ENCODE data around the gene SUSD1. TPM values are rescaled to one million over a fixed set of nuclear protein-coding genes. Genes with fewer than 3 reads are reported as not detected.

SUSD1 gene
- total RNA-seq, 1 donor from 2014 or later: 6.8 TPM

DNA sequence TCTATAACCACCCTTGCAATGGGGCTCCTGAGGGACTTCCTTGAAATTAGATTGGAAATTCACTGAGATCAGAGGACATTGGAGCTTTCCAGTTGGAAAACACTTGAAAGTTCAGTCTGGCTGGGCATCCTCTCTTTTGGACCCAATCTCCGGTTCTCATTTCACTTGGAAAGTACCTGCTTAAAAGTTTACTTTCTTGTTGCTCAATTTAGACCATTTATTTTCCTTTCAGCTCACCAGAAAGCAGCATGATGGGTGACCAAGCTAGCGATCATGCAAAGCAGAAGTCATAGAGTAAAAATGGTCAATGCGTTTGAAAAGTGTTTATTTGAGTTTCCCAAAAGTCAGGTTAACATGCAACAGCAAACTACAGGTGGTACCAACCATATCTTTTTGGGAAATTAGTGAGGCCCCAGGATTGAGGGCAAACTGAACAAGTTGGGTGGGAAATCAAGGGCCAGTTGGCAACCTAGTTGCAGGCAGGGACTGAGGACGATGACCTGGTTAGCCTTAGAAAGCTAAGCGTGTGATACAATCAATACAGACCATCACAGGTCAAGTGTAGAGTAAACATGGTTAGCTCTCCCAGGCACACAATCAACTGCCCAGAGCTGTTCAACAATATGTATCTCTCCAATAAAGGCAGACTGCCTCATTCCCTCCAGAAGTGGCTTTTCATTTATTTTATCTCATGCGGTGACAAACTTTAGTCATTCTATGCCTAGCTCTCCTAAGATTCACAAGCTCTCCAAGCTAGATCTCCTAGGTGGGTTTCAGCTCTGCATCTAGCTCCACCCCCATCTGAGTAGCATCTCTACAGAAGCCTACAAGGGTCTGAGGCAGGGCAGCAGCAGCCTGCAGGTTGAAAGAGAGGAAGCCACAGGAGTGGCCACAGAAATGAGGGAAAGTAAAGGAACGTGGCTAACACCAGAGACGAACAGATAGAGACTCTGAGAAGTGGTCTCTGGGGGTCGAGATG is 141.6 kb downstream of the SUSD1 start:
- intact Hi-C loops (cut with micrococcal nuclease): no loop called here
- DNase-seq (no peak), ATAC-seq (no peak)

DNA sequence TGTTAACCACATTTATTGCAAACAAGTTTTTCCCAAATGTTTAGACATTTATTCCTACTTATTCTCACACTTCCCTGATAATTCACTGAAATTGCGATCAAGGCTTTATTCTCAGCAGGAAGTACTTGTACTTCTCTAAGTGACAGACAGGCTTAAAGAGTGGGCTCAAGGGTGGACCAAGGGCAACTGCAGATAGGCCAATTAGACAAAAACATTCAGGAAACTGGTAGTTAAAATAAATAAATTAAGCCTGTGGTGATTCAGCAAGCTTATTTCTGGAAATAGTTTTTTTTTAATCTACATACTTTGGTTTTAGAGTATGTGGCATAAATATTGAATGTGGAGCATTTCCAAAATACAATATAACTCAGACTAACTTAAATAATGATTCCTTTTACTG is 142.4 kb downstream of the SUSD1 start:
- intact Hi-C loops (cut with micrococcal nuclease): no loop called here
- DNase-seq (no peak), ATAC-seq (no peak)

DNA sequence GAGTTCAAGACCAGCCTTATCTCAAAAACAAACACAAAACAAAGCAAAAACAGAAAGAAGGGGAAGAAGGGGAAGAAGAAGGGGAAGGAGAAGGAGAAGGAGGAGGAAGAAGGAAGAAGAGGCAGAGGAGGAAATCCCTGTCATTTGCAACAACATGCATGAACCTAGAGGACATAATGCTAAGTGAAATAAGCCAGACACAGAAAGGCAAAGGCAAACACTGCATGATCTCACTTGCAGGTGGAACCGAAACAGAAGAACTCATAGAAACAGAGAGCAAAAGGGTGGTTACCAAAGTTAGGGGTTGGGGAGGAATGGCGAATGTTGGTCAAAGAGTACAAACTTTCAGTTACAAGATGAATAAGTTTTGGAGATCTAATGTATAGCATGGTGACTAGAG is 143.1 kb downstream of the SUSD1 start:
- intact Hi-C loops (cut with micrococcal nuclease): no loop called here

DNA sequence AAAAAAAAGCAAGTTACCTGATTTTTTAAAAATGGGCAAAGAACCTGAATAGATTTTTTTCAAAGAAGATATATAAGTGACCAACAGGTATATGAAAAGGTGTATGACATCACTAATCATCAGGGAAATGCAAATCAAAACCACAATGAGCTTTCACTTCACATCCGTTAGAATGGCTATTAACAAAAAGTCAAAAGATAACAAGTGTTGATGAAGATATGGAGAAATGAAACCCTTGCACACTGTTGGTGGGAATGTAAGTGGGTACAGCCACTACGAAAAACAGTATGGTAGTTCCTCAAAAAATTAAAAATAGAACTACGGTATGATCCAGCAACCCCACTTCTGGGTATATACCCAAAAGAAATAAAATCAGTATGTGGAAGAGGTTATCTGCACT is 143.7 kb downstream of the SUSD1 start:
- no peak for ATAC-seq
- intact Hi-C loops (cut with micrococcal nuclease): no loop called here
- DNase-seq: no peak

More for the DNA sequence above, 143.1 kb downstream of the SUSD1 start:
- DNase-seq (no peak), ATAC-seq (no peak)

DNA sequence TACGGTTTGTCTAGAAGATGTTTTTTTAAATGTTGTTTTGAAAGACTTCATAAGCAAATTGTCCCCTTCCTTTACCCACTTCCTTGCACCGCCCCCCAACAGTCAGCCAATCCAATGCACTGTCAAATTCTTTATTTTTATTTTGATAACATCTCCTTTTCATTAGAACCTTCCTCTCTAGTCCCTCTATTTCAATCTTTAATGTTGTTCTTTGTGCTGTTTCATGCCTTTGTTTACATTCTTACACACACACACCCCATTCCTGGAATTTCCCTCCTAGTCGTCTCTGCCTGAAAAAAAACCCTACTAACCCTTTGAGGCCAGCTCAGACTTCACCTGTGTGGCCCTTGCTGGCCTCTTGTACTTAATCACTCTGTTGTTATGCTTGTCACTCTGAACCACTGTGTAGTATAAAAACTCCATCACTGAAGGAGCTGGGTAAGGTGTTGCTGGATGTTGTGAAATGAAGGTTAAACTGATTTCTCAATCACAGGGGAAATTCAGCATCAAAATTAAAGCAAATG is 145.1 kb downstream of the SUSD1 start:
- intact Hi-C loops (cut with micrococcal nuclease): no loop called here
- no peak for DNase-seq
- no peak for ATAC-seq

DNA sequence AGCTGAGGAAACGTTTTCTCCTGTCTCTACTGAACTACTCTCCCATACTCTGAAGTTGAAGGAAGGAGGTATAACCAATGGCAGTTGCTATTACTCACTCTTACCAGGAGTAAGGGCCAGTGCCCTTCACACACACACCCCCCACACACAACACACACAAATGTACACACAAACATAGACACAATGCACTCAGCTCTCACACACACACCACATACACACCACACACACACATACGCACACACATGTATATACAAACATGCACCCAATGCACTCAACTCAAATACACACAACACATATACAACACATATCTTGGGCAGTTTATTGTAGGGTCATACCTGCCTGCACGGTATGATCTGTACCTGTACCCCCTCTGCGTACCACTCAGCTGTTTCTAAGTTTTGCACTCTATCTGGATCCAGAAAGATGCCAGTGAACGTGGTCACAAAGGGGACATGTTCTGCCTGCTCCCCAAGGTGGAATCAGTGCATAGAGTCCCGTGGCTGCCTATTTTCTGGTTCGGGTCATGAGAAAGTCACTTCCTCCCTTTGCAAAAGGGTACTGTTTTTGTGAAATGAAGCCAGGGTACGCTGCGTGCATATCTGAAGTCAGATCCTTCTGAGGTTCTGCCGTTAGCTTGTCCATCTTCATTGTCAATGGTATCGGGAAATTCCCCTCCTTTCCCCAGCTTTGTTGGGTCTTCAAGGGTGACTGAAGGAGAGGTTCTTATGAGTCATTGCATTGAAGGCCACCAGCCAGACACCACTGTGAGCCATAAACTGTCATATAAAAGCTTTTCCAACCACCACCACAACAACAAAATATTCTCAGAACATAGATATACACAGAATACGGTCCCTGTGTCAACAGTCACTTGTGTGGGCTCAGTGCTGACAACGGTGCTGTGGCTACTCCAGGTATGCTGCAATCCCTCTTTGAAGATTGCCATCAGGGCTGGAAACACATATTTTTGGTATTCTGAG is 146.6 kb downstream of the SUSD1 start:
- ATAC-seq: no peak
- no peak for DNase-seq
- intact Hi-C loops (cut with micrococcal nuclease): no loop called here

DNA sequence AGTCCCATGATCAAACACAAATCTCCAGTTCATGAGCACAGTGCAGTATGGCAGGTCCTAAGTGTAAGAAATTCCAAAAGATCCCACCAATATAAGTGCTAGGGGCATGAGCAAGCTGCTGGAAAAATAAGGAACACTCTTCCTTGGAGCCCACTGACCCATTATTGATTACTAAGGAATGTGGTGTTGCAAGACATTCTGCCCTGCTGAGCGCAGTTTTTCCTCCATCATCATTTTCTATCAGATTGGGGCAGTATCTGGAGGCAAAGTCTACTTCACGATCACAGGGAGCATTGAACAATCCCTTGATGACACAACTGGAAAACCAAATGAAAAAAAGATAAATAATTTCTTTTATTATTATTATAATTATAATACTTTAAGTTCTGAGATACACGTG is 149.2 kb downstream of the SUSD1 start:
- no peak for DNase-seq
- no peak for ATAC-seq
- intact Hi-C loops (cut with micrococcal nuclease): no loop called here

DNA sequence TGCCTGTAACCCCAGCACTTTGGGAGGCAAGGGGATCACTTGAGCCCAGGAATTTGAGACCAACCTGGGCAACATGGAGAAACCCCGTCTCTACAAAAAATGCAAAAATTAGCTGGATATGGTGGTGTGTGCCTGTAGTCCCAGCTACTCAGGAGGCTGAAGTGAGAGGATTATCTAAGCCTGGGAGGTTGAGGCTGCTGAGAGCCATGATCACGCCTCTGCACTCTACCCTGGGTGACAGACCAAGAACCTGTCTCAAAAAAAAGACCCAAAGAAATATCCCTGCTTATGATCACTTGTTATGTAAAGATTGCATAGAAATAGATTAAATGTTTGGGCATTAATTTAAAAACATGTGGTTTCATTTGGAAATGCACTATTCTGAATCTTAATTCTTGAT is 153.4 kb downstream of the SUSD1 start:
- intact Hi-C loops (cut with micrococcal nuclease): no loop called here
- ATAC-seq: no peak

DNA sequence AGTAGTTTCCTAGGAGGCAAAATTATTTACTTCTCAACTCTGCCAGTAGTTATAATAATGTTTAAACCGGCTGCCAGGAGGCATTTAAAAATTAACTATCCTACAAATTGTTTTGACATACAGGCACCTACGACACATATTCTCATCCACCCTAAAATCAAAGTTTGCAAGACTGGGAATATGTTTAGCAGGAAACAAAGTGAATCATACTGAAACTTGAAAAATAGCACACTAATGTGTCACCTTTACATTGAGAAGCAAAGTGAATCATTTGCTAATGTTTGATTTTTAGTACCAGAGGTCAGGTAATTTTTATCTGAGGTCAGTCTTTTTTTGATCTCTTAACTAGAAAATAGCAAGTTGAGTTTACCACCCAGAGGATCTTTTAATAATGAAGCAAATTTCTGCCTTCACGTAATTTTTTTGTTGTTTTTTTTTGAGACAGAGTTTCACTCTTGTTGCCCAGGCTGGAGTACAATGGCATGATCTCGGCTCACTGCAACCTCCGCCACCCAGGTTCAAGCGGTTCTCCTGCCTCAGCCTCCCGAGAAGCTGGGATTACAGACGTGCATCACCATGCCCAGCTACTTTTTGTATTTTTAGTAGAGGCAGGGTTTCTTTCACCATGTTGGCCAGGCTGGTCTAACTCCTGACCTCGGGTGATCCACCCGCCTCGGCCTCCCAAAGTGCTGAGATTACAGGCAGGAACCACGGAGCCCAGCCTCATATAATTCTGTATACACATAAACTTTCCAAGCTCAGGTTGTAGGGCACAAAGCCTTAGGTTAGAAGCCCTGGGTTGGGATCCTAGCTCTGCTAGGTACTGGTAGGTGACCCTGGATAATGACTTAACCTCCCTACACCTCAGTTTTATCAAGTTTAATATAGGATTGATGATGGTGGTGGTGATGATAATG is 154.2 kb downstream of the SUSD1 start:
- intact Hi-C loops (cut with micrococcal nuclease): no loop called here
- DNase-seq (no peak), ATAC-seq (no peak)

More for the DNA sequence above, 153.4 kb downstream of the SUSD1 start:
- DNase-seq: no peak

DNA sequence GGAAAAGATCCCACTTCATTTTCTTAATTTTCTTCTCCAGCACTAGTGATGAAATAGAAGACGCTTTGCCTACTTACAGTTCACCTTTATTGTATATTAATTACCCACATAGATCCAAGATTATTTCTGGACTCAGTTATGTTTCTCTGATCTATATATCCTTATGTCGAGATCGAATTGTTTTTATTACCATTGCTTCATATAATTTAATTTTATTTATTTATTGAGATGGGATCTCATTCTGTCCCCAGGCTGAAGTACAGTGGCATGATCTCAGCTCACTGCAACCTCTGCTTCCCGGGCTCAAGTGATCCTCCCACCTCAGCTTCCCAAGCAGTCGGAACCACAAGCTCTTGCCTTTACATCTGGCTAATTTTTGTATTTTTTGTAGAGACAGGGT is 157.2 kb downstream of the SUSD1 start:
- ATAC-seq: no peak
- intact Hi-C loops (cut with micrococcal nuclease): no loop called here
- DNase-seq: no peak

DNA sequence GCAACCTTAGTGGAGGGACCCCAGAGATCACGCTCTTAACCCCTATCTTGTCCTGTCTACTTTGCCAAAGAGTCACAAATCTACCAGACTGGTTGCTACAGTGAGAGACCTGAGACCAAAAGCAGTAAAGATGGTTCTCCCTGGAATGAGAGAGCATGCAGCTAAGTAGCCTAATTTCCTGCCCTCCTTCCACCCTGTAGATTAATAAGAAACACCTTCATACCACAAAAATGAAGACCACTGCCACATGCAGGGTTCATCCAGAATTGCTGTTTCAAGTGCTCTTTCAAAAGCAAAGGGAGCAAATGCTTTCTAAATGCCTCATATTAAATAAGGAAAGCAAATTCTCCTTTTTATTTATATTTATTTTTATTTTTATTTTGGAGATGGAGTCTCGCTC is 159.4 kb downstream of the SUSD1 start:
- ATAC-seq (no peak), DNase-seq (no peak)
- intact Hi-C loops (cut with micrococcal nuclease): no loop called here

DNA sequence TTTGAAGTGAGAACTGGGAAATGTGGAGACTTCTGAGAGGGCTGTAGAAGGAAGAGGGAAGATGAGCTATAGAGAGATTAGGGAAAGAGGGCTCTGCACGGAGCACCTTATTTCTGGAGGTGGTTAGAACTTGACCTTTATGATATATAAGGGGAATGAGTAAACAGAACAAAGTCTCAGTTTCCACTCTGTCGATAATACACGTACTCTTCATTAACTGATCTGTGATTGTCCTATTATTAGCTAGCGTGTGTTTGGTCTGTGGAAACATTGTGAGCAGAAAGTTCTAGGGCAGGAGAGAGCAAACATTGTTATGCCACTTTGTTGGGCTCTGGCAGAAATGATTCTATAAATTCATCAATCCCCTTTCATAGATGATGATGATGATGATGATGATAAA is 159.9 kb downstream of the SUSD1 start:
- DNase-seq (no peak), ATAC-seq (no peak)
- intact Hi-C loops (cut with micrococcal nuclease): no loop called here

DNA sequence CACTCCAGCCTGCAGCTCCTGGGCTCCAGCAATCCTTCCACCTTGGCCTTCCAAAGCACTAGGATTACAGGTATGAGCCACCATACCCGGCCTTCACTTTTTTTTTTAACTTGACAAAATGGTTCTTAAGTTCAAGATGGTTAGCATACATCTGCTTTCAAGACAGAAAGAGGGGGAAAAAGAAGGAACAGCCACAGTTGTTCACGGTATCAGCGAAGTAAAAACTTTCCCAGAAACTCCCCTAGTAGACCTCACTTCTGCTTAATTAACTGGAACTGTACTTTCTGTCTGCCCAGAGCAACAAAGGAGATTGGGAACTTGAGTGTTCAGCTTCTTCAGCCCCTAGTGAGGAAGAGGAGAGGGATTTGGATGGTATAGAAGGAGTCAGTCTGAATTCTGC is 161.8 kb downstream of the SUSD1 start:
- peak; percentile 23 for ATAC-seq
- DNase-seq: no peak
- intact Hi-C loops (cut with micrococcal nuclease): no loop called here

DNA sequence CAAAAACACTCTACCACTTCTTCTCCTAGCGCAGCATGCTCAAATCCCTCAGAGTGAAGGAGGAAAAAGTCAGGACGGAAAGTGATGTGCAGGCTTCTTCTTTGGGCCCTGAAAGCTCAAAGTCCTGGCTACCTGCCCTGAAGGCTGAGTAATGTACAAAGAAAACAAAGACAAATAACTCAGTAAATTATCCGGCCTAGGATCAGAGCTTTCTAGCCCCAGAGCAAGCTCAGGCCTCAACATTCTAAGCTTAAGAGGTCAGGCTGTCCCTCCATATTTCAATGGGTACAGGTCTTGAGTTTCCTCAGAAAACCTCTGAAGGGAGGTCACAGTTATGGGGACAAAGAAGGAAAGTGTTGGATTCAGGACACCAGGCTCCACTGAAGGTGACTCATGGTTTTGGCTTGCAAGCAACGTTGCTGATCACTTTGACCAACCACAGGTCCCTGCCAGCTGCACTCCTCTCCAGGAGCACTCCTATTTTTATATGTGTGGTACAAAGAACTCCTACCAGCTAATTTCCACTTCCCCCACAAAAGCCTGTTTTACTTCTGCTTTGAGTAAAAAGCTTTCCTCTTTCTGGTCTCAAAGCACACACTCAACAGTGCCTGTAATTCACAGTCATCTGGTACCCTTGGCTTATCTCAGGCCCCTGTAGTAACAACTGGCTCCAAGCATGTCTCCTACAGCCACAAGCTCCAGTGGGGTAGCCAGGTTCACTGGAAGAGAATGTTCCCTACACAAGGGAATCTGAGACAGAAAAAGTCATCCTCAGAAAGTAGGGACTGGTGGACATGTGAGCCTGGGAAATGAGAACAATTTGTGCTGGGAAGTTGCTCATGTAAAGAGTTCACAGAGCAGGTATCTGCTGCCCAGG is 162.8 kb downstream of the SUSD1 start:
- ATAC-seq (peak; percentile 94), DNase-seq (peak; percentile 52)
- intact Hi-C loops (cut with micrococcal nuclease): no loop called here

DNA sequence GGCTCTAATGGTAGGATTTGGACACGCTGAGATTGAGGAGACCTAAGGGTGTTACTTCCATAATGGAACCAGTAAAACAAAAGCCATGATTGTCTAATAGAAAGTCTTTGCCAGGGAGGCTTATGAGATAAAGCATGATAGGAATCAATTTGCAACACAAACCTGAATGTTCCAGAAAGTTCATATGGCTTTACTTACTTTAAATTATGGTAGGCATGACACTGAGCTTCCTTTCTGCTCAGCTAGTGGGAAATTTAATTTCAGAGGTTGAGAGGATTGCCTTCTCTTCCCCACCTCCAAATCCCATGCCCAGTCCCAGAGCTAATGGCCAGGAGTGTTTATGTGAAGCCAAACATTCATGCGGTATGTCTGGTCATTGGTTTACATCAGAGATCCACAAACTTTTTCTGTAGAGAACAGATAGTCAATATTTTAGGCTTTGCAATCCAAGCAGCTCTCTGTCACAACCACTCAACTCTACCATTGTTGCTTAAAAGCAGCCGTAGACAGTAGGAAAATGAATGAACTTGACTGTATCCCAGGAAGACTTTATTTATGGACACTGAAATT is 164.0 kb downstream of the SUSD1 start:
- ATAC-seq: no peak
- intact Hi-C loops (cut with micrococcal nuclease): no loop called here
- DNase-seq: no peak

DNA sequence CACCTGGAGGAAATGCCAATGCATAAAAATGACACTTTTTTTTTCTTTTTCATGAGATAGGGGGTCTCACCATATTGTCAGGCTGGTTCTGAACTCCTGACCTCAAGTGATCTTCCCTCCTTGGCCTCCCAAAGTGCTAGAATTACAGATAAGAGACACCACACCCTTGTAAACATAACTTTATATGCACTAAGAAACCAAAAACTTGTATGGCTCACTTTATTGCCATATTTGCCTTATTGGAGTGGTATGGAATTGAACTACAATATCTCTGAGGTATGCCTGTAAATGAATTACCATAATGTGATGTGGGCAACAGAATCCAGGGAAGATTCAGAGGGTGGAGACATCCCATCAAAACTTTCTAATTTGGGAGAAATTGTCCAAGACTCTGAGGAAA is 164.6 kb downstream of the SUSD1 start:
- intact Hi-C loops (cut with micrococcal nuclease): no loop called here
- ATAC-seq: no peak

DNA sequence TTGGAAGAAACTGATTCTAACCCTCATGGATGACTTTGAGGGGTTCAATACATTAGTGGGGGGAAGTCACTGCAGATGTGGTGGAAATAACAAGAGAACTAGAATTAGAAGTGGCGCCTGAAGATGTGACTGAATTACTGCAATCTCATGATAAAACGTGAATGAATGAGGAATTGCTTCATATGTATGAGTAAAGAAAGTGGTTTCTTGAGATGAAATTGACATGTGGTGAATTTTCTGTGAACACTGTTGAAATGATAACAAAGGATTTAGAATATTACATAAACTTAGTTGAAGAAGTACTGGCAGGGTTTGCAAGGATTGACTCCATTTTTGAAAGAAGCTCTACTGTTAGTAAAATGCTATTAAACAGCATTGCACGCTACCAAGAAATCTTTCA is 165.4 kb downstream of the SUSD1 start:
- no peak for ATAC-seq
- intact Hi-C loops (cut with micrococcal nuclease): no loop called here
- DNase-seq: no peak

More for the DNA sequence above, 164.6 kb downstream of the SUSD1 start:
- no peak for DNase-seq

All from left ventricle myocardium superior (tissue), 1 donor.